Adipocyte (in vitro differentiated cells): ENCODE results near the gene KLHL29.
"Not testable (repeated sequence)": the region's sequence is repeated elsewhere in the genome, so short reads cannot be mapped to it uniquely, and the experiment has no call there.

Source experiments
- DNase-seq: peaks from one replicate; pipeline ENCODE4 v3.0.0-alpha.2; 2015; ENCODE audit warnings: low read depth
- H3K27me3 ChIP-seq: replicated peaks from 2 replicates; pipeline ENCODE4 v1.7.0; 2013; ENCODE audit warnings: mild to moderate bottlenecking, low read length, moderate library complexity; ENCODE audit not compliant: control insufficient read depth, insufficient read depth
- H3K36me3 ChIP-seq: 2 replicates; pipeline ENCODE4 v1.7.0; 2013; ENCODE audit warnings: low read length, mild to moderate bottlenecking, moderate library complexity; ENCODE audit not compliant: control insufficient read depth, insufficient read depth, severe bottlenecking
- H3K4me1 ChIP-seq: 2 replicates; pipeline ENCODE4 v1.7.0; 2013; ENCODE audit warnings: mild to moderate bottlenecking, low read length, moderate library complexity; ENCODE audit not compliant: control insufficient read depth, insufficient read depth
- H3K4me3 ChIP-seq: 2 replicates; pipeline ENCODE4 v1.7.0; 2013; ENCODE audit warnings: mild to moderate bottlenecking, low read length, moderate library complexity
- H3K9ac ChIP-seq: 2 replicates; pipeline ENCODE4 v1.7.0; 2013; ENCODE audit warnings: mild to moderate bottlenecking, low read length, moderate library complexity
- H3K9me3 ChIP-seq: 2 replicates; pipeline ENCODE4 v1.7.0; 2013; ENCODE audit warnings: mild to moderate bottlenecking, low read length, moderate library complexity; ENCODE audit not compliant: control insufficient read depth

KLHL29 gene

GRCh38 chr2:23384551-23385343, at the start of gene KLHL29:
Gene KLHL29, plus strand, starts transcription at chr2:23385179. Its CDS starts 177,018 bp downstream, at chr2:23562197.
- peak within 1 kb of the TSS; percentile 96 for H3K4me3 ChIP-seq
- peak; percentile 91 for DNase-seq
- H3K36me3 ChIP-seq = no peaks in the 10 kb centered on the region
- H3K27me3 ChIP-seq = no peaks in the 10 kb centered on the region
- H3K9me3 ChIP-seq = no peaks in the 10 kb centered on the region
- H3K9ac ChIP-seq = peak within 1 kb of the TSS; percentile 93
- H3K4me1 ChIP-seq = peaks cover 31% of the 10 kb centered on the region

GRCh38 chr2:23335550-23335949, 49.4 kb upstream of the KLHL29 start:
- no peak for DNase-seq
- Histone ChIP-seq H3K27me3 (peaks cover 47% of the 10 kb centered on the region), H3K4me3 (no peak overlapping the region), H3K36me3 (no peaks in the 10 kb centered on the region), H3K9me3 (peaks cover 2% of the 10 kb centered on the region), H3K9ac (no peak overlapping the region), H3K4me1 (no peaks in the 10 kb centered on the region)

GRCh38 chr2:23342075-23342474, 42.9 kb upstream of the KLHL29 start:
- H3K9ac ChIP-seq = no peak overlapping the region
- H3K4me1 ChIP-seq = no peaks in the 10 kb centered on the region
- no peaks in the 10 kb centered on the region for H3K36me3 ChIP-seq
- no peak overlapping the region for H3K4me3 ChIP-seq
- DNase-seq = no peak
- H3K9me3 ChIP-seq = peaks cover 23% of the 10 kb centered on the region
- H3K27me3 ChIP-seq = peaks cover 18% of the 10 kb centered on the region

- H3K4me3 ChIP-seq = no peak overlapping the region
- DNase-seq = no peak
- H3K9ac ChIP-seq = no peak overlapping the region
- H3K4me1 ChIP-seq = peaks cover 12% of the 10 kb centered on the region
- no peaks in the 10 kb centered on the region for H3K36me3 ChIP-seq
- peaks cover 16% of the 10 kb centered on the region for H3K9me3 ChIP-seq
- peaks cover 16% of the 10 kb centered on the region for H3K27me3 ChIP-seq
Measured at GRCh38 chr2:23346029-23346428, 39.0 kb upstream of the KLHL29 start.

GRCh38 chr2:23346781-23347180, 38.2 kb upstream of the KLHL29 start:
- no peak for DNase-seq
- peaks cover 19% of the 10 kb centered on the region for H3K4me1 ChIP-seq
- no peak overlapping the region for H3K9ac ChIP-seq
- peaks cover 9% of the 10 kb centered on the region for H3K9me3 ChIP-seq
- no peaks in the 10 kb centered on the region for H3K36me3 ChIP-seq
- no peak overlapping the region for H3K4me3 ChIP-seq
- peaks cover 15% of the 10 kb centered on the region for H3K27me3 ChIP-seq

- peaks cover 8% of the 10 kb centered on the region for H3K27me3 ChIP-seq
- H3K9ac ChIP-seq = no peak overlapping the region
- no peak overlapping the region for H3K4me3 ChIP-seq
- H3K9me3 ChIP-seq = peaks cover 9% of the 10 kb centered on the region
- H3K4me1 ChIP-seq = peaks cover 27% of the 10 kb centered on the region
- DNase-seq = no peak
- H3K36me3 ChIP-seq = no peaks in the 10 kb centered on the region
Measured at GRCh38 chr2:23347471-23348092, 37.4 kb upstream of the KLHL29 start.

GRCh38 chr2:23348093-23348481, 36.9 kb upstream of the KLHL29 start:
- H3K36me3 ChIP-seq, DNase-seq: not testable (repeated sequence)

GRCh38 chr2:23349508-23349907, 35.5 kb upstream of the KLHL29 start:
- H3K36me3 ChIP-seq = no peaks in the 10 kb centered on the region
- no peak overlapping the region for H3K9ac ChIP-seq
- no peak overlapping the region for H3K4me3 ChIP-seq
- no peak for DNase-seq
- peaks cover 7% of the 10 kb centered on the region for H3K27me3 ChIP-seq
- peaks cover 9% of the 10 kb centered on the region for H3K9me3 ChIP-seq
- peaks cover 27% of the 10 kb centered on the region for H3K4me1 ChIP-seq

More at GRCh38 chr2:23348093-23348481, 36.9 kb upstream of the KLHL29 start:
- peaks cover 27% of the 10 kb centered on the region for H3K4me1 ChIP-seq
- not testable (repeated sequence) for H3K4me3 ChIP-seq, H3K9me3 ChIP-seq, H3K27me3 ChIP-seq, H3K9ac ChIP-seq

- peaks cover 27% of the 10 kb centered on the region for H3K4me1 ChIP-seq
- no peak for DNase-seq
- no peak overlapping the region for H3K4me3 ChIP-seq
- H3K27me3 ChIP-seq = peaks cover under 1% of the 10 kb centered on the region
- H3K9me3 ChIP-seq = peaks cover 8% of the 10 kb centered on the region
- peak overlapping the region; percentile 84 for H3K9ac ChIP-seq
- no peaks in the 10 kb centered on the region for H3K36me3 ChIP-seq
Measured at GRCh38 chr2:23350041-23350791, 34.8 kb upstream of the KLHL29 start.

GRCh38 chr2:23350792-23351355, 34.1 kb upstream of the KLHL29 start:
- Histone ChIP-seq H3K27me3 (no peaks in the 10 kb centered on the region), H3K9me3 (peaks cover 1% of the 10 kb centered on the region), H3K4me1 (peaks cover 27% of the 10 kb centered on the region), H3K36me3 (no peaks in the 10 kb centered on the region), H3K9ac (peak overlapping the region; percentile 84), H3K4me3 (no peak overlapping the region)
- no peak for DNase-seq
